GM18505 (cell line): ENCODE results near the gene DELE1.
"Not testable (repeated sequence)": the region's sequence is repeated elsewhere in the genome, so short reads cannot be mapped to it uniquely, and the experiment has no call there.

ENCODE experiments used
- ATAC-seq: cut with Tn5 transposase; IDR thresholded peaks from one replicate; pipeline ENCODE4 v1.9.1; 2021; ENCODE audit not compliant: unreplicated experiment
- POLR2A ChIP-seq: IDR thresholded peaks from 4 replicates; pipeline ENCODE4 v1.6.1; 2011; ENCODE audit warnings: borderline replicate concordance; ENCODE audit not compliant: insufficient read depth, insufficient read length; ENCODE audit errors: extremely low read depth

DELE1 gene

DNA sequence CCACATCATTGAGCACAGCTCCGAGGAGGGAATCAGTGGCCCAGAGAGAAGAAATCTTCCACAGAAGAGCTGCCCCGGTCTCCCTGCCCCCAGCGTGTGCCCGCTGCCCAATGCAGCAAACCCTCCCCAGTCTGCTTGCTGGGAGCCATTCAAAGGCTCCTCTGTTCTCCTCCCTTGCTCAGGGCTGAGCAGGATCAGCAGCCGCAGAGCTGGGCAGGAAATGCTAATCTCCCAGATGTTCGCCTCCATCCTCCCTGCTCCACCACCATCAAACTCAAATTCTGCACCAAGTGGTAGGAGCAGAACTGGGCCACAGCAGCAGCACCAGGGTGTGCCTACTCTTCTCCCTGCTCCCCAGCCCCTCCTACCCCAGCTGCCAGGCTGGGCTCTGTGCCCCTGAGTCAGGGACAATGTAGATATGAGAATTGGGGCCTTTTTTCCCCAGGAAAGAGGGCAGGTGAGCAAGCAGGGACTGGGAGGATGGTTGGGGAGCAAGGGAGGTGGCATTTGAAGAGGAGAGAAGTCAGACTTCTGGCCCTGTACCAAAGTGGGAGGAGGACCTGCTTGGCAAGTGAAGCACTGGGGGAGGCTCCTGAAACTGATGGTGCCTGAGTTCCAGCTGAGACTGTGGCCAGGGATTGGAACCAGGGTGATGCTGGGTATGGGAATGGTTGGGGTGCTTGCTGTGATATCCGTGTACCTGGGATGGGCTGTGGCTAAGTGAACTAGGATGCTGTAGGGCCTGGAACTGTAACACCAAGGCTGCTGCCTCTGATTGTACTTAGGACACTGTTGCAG lies 43.5 kb upstream of the DELE1 start:
- no peak for TF ChIP-seq POLR2A

DNA sequence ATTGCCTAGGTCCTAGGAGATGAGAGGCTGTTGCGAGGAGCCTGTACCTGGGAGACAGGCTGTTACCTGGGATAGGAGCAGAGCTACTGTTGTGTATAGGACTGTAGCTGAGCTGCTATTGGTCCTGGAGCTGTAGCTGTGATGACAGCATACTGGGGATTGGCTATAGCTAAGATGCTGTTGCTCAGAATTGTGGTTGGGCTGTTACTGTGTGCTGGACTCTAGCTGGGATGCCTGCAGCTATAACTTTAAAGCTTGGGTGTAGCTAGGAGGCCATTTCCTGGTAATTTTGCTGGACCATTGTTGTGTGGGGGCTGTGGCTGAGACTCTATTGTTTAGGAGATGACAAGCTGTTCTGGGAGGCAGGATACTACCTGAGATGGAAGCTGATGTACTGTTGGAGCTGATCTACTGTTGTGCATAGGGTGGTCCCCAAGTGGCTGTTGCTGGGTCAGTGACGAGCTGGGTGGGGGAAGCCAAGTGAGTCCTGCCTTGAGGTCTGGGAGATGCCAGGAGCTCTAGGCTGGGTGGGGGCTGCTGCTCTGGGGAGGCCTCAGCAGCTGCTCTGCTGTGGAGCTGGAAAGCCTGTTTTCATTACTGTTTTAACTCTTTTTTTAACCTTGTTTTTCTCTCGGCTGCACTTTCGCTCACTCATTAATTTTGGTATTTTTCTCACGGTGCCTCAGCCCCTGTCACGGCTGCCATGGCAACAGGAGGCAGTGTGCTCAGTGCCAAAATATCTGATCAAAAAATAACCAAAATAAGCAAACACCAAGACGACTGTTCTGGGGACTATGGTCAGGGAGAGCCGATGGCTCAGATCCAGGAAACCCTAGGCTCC lies 42.5 kb upstream of the DELE1 start:
- no peak for TF ChIP-seq POLR2A
- no peak for ATAC-seq

More for the DNA sequence above, 43.5 kb upstream of the DELE1 start:
- ATAC-seq, result no peak

GRCh38 chr5:141881886-141882285 lies 41.8 kb upstream of the DELE1 start:
- no peak for TF ChIP-seq POLR2A
- no peak for ATAC-seq

GRCh38 chr5:141882594-141883183 lies 41.0 kb upstream of the DELE1 start:
- no peak for TF ChIP-seq POLR2A
- no peak for ATAC-seq

- no peak for TF ChIP-seq POLR2A
- no peak for ATAC-seq
Observed at GRCh38 chr5:141883184-141883891, 40.3 kb upstream of the DELE1 start.

DNA sequence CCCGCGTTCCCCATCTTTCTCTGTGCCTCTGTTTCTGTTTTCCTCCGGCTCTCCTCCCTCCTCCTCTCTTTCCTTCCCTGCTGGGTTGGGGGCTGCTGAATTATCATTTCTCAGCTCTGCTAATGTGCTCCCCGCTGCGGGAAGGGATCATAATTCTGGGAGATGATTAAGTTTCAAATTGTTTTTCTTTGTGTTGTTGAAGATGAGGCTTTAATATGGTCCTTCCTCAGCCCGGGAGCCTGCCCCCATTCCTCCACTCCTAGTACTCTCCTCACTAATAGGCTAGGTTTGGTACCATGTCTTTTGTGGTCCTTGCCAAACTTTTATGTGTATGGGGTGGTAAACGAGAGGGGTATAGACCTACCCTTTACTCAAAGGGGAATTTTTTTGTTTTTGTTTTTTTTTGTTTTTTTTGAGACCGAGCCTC lies 39.8 kb upstream of the DELE1 start:
- ATAC-seq, result no peak
- no peak for TF ChIP-seq POLR2A

DNA sequence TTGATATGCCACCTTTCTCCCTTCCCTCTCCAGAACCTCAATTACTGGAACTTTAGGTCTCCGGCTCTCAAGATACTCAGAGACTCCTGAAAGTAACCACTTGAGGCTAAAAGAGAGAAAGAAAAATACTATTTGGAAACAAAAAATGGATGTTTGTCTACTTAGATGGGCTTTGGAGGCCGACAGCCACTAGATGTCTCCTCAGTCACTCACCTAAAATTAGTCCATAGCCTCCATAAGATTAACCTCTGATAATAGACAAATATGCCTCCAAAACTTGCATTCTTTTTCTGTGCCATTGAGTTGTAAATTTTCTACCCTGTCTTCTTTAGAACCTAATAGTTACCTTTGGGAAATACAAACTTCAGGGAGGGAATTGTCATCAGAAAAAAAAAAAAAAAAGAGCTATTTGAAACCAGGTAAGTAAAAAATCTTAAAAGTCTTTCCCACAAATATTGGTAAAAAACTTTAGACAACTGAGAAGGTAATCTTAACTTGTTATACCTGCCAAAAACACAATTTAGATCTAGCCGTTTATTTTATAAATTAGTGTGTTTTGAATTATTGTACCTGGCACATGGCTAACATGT lies 34.3 kb upstream of the DELE1 start:
- no peak for ATAC-seq
- TF ChIP-seq POLR2A, result no peak

- ATAC-seq, result not testable (repeated sequence)
Observed at GRCh38 chr5:141890429-141890828, 33.2 kb upstream of the DELE1 start.

GRCh38 chr5:141897425-141897824 lies 26.2 kb upstream of the DELE1 start:
- no peak for ATAC-seq
- TF ChIP-seq POLR2A, result no peak

GRCh38 chr5:141898448-141899049 lies 25.1 kb upstream of the DELE1 start:
- no peak for ATAC-seq

DNA sequence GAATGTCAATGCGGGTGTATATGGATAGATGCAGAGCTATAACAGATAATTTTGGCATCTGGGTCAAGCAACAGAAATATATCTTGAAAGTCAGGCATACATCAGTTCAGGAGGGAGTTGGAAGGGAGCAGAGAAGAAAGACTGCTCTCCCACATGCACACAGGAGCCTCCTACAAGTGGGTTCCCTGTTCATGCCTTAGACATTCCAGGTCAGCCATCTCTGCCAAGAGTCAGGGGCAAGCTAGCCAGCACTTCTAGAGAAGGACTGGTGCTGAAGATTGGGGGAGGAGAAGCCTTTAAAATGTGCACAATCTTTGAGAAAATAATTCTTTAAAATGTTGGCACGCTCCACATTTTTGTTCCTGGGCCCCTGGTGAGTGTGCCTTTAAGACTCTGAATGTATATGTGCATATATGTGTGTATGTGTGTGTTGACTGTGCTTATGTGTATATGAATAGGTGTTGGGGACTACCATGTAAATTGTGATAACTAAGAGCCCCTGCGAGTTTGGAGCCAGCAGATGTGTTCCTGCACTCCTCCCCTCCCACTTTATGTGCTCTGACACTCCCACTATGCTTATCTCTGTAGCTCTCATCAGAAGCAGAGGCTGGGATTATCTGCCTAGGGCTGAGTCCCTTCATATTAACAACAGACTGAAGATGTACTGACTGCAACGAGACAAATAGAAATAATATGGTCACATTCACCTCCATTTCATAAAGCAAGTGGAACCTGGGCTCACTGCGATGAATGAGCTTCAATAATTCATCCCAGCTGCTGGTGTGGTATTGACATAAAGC lies 21.5 kb upstream of the DELE1 start:
- ATAC-seq, result no peak
- TF ChIP-seq POLR2A, result no peak

More at GRCh38 chr5:141898448-141899049, 25.1 kb upstream of the DELE1 start:
- no peak for TF ChIP-seq POLR2A

DNA sequence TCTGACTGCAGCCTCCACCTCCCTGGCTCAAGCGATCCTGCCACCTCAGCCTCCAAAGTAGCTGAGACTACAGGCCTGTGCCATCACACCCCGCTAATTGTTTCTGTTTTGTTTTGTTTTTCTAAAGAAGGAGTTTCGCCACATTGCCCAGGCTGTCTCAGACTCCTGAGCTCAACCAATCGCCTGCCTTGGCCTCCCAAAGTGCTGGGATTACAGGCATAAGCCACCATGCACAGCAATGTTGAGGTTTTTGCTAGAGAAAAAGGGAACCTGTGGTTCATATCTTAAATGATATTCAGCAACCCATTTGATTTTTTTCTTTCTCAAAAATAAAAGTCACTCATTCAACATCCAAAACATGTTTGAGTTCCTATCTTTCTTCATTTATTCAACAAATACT lies 20.4 kb upstream of the DELE1 start:
- no peak for TF ChIP-seq POLR2A
- ATAC-seq, result no peak
